Measurements from ENCODE around the gene RPL10A.

Gene RPL10A

DNA sequence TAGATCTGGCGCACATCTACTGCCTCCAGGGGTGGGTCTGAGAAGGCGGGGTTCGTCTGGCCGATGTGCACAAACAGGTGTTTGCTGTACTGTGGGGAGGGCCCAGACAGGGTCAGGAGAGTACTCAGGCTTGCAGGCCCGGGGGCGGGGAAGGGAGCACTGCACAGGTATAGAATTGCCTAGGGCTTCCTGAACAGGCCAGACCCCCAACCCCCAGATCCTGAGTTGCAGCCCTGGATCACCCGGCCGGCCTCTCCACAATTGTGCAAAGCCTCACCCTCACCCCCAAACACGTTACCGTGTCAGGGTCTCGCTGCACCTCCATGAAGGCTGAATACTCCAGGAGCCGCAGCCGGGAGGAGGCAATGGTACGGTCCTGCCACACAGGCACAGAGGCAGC is 7.8 kb downstream of the RPL10A start:
- Mint-ChIP-seq H3K9me3 (no peaks in the 10 kb centered on the region), H3K27ac (peak overlapping the region; percentile 80), H3K36me3 (ENCODE audit: low read depth) (peaks cover 40% of the 10 kb centered on the region), H3K4me3 (peak overlapping the region; percentile 33), H3K27me3 (no peaks in the 10 kb centered on the region), H3K4me1 (ENCODE audit: low read depth) (peaks cover 16% of the 10 kb centered on the region)
- no peak for DNase-seq

DNA sequence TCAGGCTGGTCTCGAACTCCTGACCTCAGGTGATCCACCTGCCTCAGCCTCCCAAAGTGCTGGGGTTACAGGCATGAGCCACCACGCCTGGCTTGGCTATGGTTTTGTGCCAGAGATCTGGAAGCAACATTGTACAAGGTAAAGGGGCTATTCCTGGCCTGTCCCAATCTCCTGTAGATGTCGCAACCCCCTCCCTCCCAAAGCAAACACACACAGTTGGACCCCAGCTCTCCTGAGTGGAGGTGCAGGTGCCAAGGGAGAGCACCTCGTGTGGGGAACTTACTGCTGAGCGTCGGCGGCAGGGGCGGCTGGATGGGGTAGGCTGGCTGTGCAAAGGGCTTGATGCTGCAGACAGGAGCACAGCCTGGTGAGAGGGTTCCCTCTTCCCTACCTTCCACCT is 8.8 kb downstream of the RPL10A start:
- no peak for DNase-seq
- no peaks in the 10 kb centered on the region for H3K27me3 Mint-ChIP-seq
- peak overlapping the region; percentile 61 for H3K27ac Mint-ChIP-seq
- no peak overlapping the region for H3K4me3 Mint-ChIP-seq
- no peaks in the 10 kb centered on the region for H3K9me3 Mint-ChIP-seq
- H3K36me3 Mint-ChIP-seq (ENCODE audit: low read depth) = peaks cover 30% of the 10 kb centered on the region
- H3K4me1 Mint-ChIP-seq (ENCODE audit: low read depth) = peaks cover 5% of the 10 kb centered on the region

DNA sequence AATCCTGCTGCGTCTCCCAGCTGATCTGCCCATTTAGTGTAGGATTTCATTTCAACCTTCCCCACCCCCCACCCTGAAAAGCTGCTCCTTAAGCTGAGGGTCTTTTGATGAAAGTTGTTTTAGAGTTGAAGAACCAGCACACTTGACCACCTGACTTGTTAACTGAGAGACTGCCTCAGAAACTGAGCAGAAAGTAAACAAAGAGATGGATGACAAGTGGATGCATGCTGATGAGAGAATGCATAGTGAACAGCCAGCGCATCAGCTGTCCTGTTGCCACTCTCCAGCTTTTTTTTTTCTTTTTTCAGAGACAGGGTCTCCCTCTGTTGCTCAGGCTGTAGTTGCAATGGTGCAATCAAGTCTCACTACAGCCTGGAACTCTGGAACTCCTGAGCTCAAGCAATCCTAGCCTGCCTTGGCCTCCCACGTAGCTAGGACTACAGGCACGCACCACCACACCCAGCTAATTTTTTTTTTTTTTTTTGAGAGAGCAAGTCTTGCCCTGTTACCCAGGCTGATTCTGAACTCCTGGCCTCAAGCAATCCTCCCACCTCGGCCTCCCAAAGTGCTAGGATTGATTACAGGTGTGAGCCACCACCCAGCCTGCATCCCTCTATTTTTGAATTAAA is 9.5 kb downstream of the RPL10A start:
- H3K36me3 Mint-ChIP-seq (ENCODE audit: low read depth) = peaks cover 23% of the 10 kb centered on the region
- H3K4me1 Mint-ChIP-seq (ENCODE audit: low read depth) = no peaks in the 10 kb centered on the region
- H3K27me3 Mint-ChIP-seq = no peaks in the 10 kb centered on the region
- peak overlapping the region; percentile 18 for H3K4me3 Mint-ChIP-seq
- no peak for DNase-seq
- H3K27ac Mint-ChIP-seq = peak overlapping the region; percentile 61
- H3K9me3 Mint-ChIP-seq = no peaks in the 10 kb centered on the region

DNA sequence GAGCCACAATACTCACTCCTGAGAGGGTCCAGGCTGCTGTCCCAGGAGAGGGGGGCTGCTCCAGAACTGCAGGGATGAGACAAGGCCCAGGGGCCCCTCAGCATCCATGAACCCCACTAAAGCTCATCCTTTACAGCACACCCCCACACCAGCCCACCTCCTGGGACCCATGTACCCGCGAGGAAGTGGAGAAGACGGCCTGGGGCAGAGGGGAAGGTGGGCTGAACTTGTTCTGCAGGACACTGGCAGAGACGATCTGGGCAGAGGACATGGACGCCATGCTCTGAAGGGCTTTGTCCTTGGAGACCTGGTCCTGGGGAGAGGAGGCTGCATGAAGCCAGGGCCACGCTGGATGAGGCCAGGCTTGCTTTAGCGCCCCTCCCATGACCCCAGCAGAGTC is 10.1 kb downstream of the RPL10A start:
- peaks cover 17% of the 10 kb centered on the region for H3K36me3 Mint-ChIP-seq (ENCODE audit: low read depth)
- H3K27me3 Mint-ChIP-seq = no peaks in the 10 kb centered on the region
- H3K27ac Mint-ChIP-seq = peak overlapping the region; percentile 61
- no peak overlapping the region for H3K4me3 Mint-ChIP-seq
- H3K9me3 Mint-ChIP-seq = no peaks in the 10 kb centered on the region
- H3K4me1 Mint-ChIP-seq (ENCODE audit: low read depth) = no peaks in the 10 kb centered on the region
- DNase-seq = no peak

DNA sequence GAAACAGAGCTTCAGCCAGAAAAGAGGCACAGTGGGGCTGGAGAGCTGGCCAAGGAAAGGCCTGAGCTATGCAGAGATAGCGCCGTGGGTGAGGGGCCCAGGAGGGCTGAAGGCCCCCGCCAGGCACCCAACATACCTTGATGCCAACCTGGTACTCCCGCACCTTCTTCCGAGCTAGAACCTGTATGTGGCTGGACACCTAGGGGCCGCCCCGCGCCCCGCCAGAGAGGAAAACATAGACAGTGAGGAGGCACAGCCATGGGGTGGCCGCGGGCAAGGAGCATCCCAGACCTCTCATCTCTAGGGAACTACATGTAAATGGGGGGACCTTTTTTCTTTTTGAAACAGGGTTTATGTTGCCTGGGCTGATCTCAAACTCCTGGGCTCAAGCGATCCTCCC is 12.0 kb downstream of the RPL10A start:
- H3K27ac Mint-ChIP-seq = peak overlapping the region; percentile 38
- H3K4me3 Mint-ChIP-seq = no peak overlapping the region
- no peaks in the 10 kb centered on the region for H3K4me1 Mint-ChIP-seq (ENCODE audit: low read depth)
- H3K9me3 Mint-ChIP-seq = no peaks in the 10 kb centered on the region
- no peaks in the 10 kb centered on the region for H3K27me3 Mint-ChIP-seq
- no peak for DNase-seq
- H3K36me3 Mint-ChIP-seq (ENCODE audit: low read depth) = peaks cover 2% of the 10 kb centered on the region

DNA sequence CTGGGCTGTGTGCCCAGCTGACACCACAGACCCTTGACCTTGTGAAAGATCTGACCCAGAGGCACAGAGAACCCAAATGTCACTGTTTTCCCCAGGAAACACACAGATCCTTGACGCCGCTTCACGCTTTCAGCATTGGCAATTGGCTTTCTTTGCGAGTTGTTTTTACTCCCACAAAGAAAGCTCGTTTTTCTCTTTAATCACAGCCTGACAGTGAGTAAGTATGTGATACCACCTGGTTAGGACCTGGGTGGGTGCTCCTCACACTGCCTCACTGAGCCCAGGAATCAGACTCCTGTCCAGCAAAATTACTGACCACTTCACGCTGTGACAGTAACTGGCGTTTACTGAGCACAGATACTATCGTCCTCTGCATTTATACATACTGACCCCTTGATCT is 13.0 kb downstream of the RPL10A start:
- no peak for DNase-seq
- Mint-ChIP-seq H3K36me3 (ENCODE audit: low read depth) (no peaks in the 10 kb centered on the region), H3K4me1 (ENCODE audit: low read depth) (no peaks in the 10 kb centered on the region), H3K9me3 (no peaks in the 10 kb centered on the region), H3K27me3 (no peaks in the 10 kb centered on the region), H3K4me3 (no peak overlapping the region), H3K27ac (peak overlapping the region; percentile 2)

DNA sequence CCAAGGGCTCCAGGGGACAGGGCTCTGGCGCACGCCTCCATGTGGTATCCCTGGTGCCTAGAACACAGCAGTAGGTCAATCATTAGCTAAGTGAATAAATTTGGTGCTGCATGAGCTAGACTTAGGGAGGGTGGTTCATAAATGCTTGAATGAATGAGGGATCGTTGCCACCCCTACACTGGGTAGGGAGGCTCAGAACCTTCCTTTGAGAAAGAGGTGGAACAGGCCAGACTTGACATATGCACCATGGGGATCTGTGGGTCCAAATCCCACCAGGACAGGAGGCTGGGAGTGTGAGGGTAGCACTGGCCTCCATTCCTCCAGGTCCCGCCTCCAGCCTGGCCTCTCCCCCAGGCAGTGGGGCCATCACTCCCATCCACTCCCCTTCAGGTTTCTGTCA is 14.9 kb downstream of the RPL10A start:
- H3K27me3 Mint-ChIP-seq = no peaks in the 10 kb centered on the region
- H3K9me3 Mint-ChIP-seq = no peaks in the 10 kb centered on the region
- peaks cover 4% of the 10 kb centered on the region for H3K4me1 Mint-ChIP-seq (ENCODE audit: low read depth)
- H3K27ac Mint-ChIP-seq = no peak overlapping the region
- H3K4me3 Mint-ChIP-seq = no peak overlapping the region
- no peak for DNase-seq
- no peaks in the 10 kb centered on the region for H3K36me3 Mint-ChIP-seq (ENCODE audit: low read depth)

DNA sequence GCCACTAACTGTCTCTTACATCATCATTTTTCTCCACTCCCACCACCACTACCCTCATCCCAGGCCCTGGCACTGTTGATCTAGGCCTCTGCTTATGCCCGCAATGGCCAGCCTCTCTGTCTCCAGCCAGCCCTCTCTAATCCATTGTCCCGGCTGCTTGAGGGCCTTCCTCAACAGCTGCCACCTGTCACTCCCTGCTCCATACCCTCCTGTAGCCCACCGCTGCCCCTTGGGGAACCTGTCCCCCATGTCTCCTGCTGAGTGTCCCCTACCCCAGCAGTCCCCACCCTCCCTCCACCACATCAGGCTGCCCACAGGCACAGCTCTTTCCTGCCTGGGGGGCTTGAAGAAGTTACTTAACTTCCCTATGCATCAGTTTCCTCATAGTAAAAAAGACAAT is 15.3 kb downstream of the RPL10A start:
- Mint-ChIP-seq H3K4me3 (no peak overlapping the region), H3K27ac (peak overlapping the region; percentile 41), H3K27me3 (no peaks in the 10 kb centered on the region), H3K36me3 (ENCODE audit: low read depth) (no peaks in the 10 kb centered on the region), H3K9me3 (no peaks in the 10 kb centered on the region), H3K4me1 (ENCODE audit: low read depth) (peaks cover 7% of the 10 kb centered on the region)
- DNase-seq = no peak

DNA sequence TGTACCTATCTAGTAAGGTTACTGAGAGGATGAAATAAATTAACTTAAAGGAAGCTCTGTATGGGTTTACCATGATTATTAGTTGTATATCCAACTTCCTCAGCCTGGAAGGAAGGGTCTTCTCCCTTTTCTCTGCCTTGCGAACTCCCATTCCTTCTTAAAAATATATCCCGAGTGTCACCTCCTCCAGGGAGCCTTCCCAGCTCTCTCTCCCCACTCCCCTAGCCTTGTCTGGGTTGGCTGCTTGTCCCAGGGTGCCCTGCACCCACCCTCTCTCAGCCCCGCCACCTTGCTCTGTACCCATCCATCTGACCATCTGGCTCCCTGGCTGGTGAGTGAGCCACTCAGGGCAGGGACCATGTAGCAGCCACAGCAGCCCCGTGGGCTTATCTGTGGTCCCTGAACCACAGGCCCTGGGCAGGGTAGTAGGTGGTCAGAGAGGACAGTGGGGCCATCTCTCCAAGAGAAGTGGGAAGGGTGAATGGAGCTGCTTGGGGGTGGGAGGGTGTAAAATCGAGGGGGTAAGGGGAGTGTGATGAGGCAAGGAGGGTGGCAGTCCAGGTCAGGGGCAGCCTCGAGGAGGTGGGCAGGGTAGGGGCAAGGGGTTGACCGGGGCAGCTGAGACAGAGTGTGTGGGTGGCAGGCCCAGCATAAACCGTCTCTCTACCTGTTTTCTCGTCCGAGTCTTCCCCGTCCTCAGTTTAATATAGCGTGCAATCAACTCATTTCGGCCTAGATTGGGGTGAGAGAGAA is 15.9 kb downstream of the RPL10A start:
- DNase-seq = no peak
- H3K27ac Mint-ChIP-seq = no peak overlapping the region
- peaks cover 7% of the 10 kb centered on the region for H3K4me1 Mint-ChIP-seq (ENCODE audit: low read depth)
- no peaks in the 10 kb centered on the region for H3K9me3 Mint-ChIP-seq
- no peaks in the 10 kb centered on the region for H3K36me3 Mint-ChIP-seq (ENCODE audit: low read depth)
- H3K27me3 Mint-ChIP-seq = no peaks in the 10 kb centered on the region
- no peak overlapping the region for H3K4me3 Mint-ChIP-seq

DNA sequence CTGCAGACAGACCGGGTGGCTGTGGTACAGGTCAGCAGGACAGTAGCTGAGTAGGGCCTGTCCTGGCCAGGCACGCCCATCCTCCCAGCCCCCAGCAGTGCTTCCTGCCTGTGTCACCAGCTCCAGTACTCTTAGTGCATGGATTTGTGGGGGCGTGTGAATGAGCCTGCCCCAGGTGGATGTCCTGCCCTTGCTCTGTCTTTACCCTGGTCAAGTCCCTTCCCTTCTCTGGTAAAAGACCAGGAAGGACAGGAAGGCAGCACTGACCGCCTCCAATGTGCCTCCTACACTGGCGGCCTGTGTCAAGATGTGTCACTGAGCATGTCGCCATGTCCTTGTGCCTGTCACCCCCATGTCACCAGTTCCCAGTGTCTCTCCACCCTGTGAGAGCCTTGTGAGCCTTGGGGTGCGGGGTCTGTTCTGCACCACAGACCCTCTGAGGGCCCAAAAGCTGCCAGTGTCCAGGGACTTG is 16.8 kb downstream of the RPL10A start:
- no peaks in the 10 kb centered on the region for H3K36me3 Mint-ChIP-seq (ENCODE audit: low read depth)
- H3K27me3 Mint-ChIP-seq = no peaks in the 10 kb centered on the region
- DNase-seq = no peak
- peaks cover 7% of the 10 kb centered on the region for H3K4me1 Mint-ChIP-seq (ENCODE audit: low read depth)
- no peaks in the 10 kb centered on the region for H3K9me3 Mint-ChIP-seq
- no peak overlapping the region for H3K27ac Mint-ChIP-seq
- H3K4me3 Mint-ChIP-seq = no peak overlapping the region

DNA sequence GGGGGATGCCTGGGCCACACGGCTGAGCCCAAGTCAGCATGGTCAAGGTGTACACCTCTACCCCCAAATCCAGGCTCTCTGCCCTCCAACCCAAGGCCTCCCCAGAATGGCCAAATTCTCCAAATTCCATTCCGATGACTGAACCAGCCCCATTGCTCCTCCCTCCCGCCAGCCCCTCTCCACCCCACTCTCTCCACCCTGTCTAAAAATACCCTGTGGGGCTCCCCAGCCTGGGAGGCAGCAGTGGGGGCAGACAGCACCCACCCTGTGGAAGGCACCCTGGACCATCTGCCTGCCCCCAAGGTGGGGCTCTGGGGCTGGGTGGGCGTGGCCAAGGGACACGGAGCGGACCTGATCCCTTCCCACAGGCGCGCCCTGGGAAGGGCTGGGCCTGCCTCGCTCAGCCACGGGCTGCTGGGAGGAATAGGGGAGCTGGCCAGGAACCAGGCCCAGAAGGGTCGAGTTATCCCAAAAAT is 17.2 kb downstream of the RPL10A start:
- H3K36me3 Mint-ChIP-seq (ENCODE audit: low read depth) = no peaks in the 10 kb centered on the region
- no peaks in the 10 kb centered on the region for H3K27me3 Mint-ChIP-seq
- H3K4me3 Mint-ChIP-seq = no peak overlapping the region
- no peak for DNase-seq
- H3K4me1 Mint-ChIP-seq (ENCODE audit: low read depth) = peaks cover 7% of the 10 kb centered on the region
- H3K9me3 Mint-ChIP-seq = no peaks in the 10 kb centered on the region
- H3K27ac Mint-ChIP-seq = no peak overlapping the region

DNA sequence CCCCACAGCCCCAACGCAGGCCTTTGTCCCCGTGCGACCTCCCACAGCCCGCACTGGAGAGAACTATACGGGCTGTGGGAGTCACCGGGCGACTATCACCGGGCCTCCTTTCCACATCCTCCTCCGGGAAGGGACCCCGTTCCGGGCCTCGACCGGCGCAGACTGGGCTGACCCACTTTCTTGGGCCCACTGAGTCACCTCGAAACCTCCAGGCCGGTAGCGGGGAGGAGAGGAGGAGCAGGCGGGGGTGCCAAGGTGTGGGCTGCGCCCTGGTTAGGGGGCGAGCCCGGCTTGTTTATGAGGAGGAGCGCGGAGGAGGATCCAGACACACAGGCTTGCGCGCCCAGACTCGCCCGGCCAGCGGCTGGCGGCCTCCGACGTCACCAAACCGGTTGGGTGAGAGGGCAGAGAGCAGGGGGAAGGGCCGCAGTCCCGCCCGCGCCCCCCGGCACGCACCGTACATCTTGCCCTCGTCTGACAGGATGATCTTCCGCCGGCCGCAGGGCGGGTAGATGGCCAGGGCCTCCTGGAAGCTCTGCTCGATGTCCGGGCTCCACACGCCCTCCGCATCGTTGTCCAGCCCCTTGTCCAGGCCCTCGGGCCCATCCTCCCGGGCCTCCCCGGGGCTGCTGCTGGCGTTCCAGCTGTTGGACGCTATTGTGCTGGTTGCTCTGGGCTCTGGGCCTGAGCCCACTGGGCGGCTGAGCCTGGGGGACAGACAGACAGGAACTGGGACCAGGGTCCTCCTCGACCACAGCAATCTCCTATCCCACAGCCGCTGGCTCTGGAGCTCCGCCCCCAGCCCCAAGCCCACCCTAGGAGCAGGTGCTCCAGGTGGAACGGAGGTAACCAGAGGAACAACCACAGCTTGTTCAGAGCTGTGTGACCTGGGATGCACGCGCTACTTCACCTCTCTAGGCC is 18.1 kb downstream of the RPL10A start:
- peaks cover 7% of the 10 kb centered on the region for H3K4me1 Mint-ChIP-seq (ENCODE audit: low read depth)
- H3K9me3 Mint-ChIP-seq = no peaks in the 10 kb centered on the region
- no peak overlapping the region for H3K27ac Mint-ChIP-seq
- H3K36me3 Mint-ChIP-seq (ENCODE audit: low read depth) = no peaks in the 10 kb centered on the region
- DNase-seq = no peak
- no peaks in the 10 kb centered on the region for H3K27me3 Mint-ChIP-seq
- H3K4me3 Mint-ChIP-seq = no peak overlapping the region

DNA sequence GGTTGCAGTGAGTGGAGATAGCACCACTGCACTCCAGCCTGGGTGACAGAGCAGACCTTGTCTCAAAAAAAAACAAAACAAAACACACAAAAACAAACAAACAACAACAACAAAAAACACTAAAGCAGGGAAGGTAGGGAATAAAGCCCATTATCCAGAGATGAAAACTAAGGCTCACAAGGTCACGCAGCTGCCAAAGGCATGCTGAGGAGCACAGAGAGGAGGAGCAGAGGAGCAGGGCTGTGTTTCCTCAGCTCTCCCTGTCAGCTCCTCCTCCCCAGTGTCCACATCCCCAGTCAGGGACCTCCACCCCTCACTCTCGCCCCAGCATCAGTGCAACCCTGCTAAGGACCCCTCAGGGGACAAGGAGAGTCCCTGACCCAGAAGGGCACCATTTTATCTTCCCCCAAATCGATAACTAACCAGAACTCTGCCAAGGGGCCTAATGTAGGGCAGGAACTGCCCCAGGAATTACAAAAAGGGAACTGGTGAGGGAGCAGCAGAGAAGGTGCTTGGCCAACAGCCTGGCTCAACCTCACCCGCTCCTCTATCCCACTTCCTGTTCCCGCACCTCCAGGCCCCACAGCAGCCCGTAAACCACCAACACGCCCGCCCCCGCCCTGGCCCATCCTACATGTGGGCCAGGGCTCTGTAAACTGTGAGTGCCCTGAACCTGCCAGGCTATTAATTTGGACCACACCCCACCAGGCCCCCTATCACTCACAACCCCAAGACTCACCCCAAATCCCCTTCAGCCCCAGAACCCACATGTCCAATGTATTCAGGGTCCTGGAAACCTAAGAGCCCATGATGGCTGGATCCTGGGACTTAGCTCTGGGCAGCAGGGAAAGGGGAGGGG is 19.7 kb downstream of the RPL10A start:
- Mint-ChIP-seq H3K27me3 (no peaks in the 10 kb centered on the region), H3K27ac (no peak overlapping the region), H3K4me1 (ENCODE audit: low read depth) (peaks cover 10% of the 10 kb centered on the region), H3K36me3 (ENCODE audit: low read depth) (no peaks in the 10 kb centered on the region), H3K4me3 (no peak overlapping the region), H3K9me3 (no peaks in the 10 kb centered on the region)
- DNase-seq = no peak

DNA sequence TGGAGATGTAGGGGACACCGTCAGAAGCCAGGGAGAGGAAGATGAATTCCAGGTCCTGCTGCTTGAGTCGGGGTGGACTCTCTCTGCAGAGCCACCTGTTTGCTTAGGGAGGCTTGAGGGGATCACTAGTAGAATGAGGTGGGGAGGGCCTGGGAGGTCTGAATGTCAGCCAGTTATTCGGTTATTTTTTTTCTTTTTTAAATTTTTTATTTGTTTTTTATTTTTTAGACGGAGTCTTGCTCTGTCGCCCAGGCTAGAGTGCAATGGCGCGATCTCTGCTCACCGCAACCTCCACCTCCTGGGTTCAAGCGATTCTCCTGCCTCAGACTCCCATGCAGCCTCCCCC is 20.3 kb downstream of the RPL10A start:
- no peaks in the 10 kb centered on the region for H3K9me3 Mint-ChIP-seq
- no peak overlapping the region for H3K27ac Mint-ChIP-seq
- peaks cover 14% of the 10 kb centered on the region for H3K4me1 Mint-ChIP-seq (ENCODE audit: low read depth)
- H3K27me3 Mint-ChIP-seq = no peaks in the 10 kb centered on the region
- DNase-seq = no peak
- no peaks in the 10 kb centered on the region for H3K36me3 Mint-ChIP-seq (ENCODE audit: low read depth)
- no peak overlapping the region for H3K4me3 Mint-ChIP-seq
